ENCODE results near the gene TMEM209.
"Not testable (repeated sequence)": the region's sequence is repeated elsewhere in the genome, so short reads cannot be mapped to it uniquely, and the experiment has no call there.

TMEM209 gene

GRCh38 chr7:130216750-130217149 lies 11.5 kb upstream of the TMEM209 start:
- no peak for DNase-seq

- DNase-seq: no peak
Observed at GRCh38 chr7:130216025-130216424, 10.8 kb upstream of the TMEM209 start.

- DNase-seq: no peak
Observed at GRCh38 chr7:130213828-130214227, 8.6 kb upstream of the TMEM209 start.

- peak; percentile 25 for DNase-seq
Observed at GRCh38 chr7:130210181-130210935, 5.2 kb upstream of the TMEM209 start.

GRCh38 chr7:130208516-130208915 lies 3.3 kb upstream of the TMEM209 start:
- no peak for DNase-seq

- no peak for DNase-seq
Observed at GRCh38 chr7:130207642-130208041, 2.4 kb upstream of the TMEM209 start, which contains the start of gene SSMEM1. Gene SSMEM1 (plus strand): TSS chr7:130207860. CDS start chr7:130207911, 51 bp downstream.

GRCh38 chr7:130207033-130207432 lies 1.8 kb upstream of the TMEM209 start:
- DNase-seq: no peak

- no peak for DNase-seq
Observed at GRCh38 chr7:130201796-130202195, 3.4 kb downstream of the TMEM209 start.

- DNase-seq: no peak
Observed at GRCh38 chr7:130197094-130197493, 8.1 kb downstream of the TMEM209 start.

- no peak for DNase-seq
Observed at GRCh38 chr7:130196476-130196875, 8.7 kb downstream of the TMEM209 start.

GRCh38 chr7:130195396-130195795 lies 9.8 kb downstream of the TMEM209 start:
- no peak for DNase-seq

- no peak for DNase-seq
Observed at GRCh38 chr7:130191791-130192190, 13.4 kb downstream of the TMEM209 start.

GRCh38 chr7:130189343-130189742 lies 15.9 kb downstream of the TMEM209 start:
- no peak for DNase-seq

- DNase-seq: no peak
Observed at GRCh38 chr7:130187360-130187759, 17.8 kb downstream of the TMEM209 start.

- DNase-seq: not testable (repeated sequence)
Observed at GRCh38 chr7:130184349-130184748, 20.9 kb downstream of the TMEM209 start.

GRCh38 chr7:130182990-130183389 lies 22.2 kb downstream of the TMEM209 start:
- DNase-seq: no peak

GRCh38 chr7:130181263-130181605 lies 24.0 kb downstream of the TMEM209 start:
- DNase-seq: no peak

GRCh38 chr7:130180571-130181262 lies 24.5 kb downstream of the TMEM209 start:
- DNase-seq: no peak

- no peak for DNase-seq
Observed at GRCh38 chr7:130179631-130180030, 25.6 kb downstream of the TMEM209 start.

GRCh38 chr7:130178251-130178650 lies 27.0 kb downstream of the TMEM209 start:
- DNase-seq: no peak

GRCh38 chr7:130174237-130174959 lies 30.8 kb downstream of the TMEM209 start:
- no peak for DNase-seq

GRCh38 chr7:130162196-130162595 lies 43.0 kb downstream of the TMEM209 start:
- DNase-seq: no peak

GRCh38 chr7:130160455-130160854 lies 44.8 kb downstream of the TMEM209 start:
- DNase-seq: no peak

- no peak for DNase-seq
Observed at GRCh38 chr7:130160023-130160422, 45.2 kb downstream of the TMEM209 start.
